OCI-LY1 (cell line): ENCODE data around the gene LRFN2.

Experiments used
- EZH2 ChIP-seq: fragments of 200-600 bp; sonication (generic), shearing (Covaris generic); IDR thresholded peaks from 2 replicates; pipeline ENCODE4 v1.8.0; 2017; ENCODE audit warnings: borderline replicate concordance, mixed run types, mild to moderate bottlenecking, antibody characterized with exemption, low read length, moderate library complexity, mixed read lengths
- TF ChIP-seq, protein P1 (sequence below): fragments of 200-600 bp; sonication (generic), shearing (Covaris generic); IDR thresholded peaks from 2 replicates; pipeline ENCODE4 v1.5.1; 2017; ENCODE audit warnings: mild to moderate bottlenecking, antibody characterized with exemption, low read length, moderate library complexity, mixed read lengths

DNA sequence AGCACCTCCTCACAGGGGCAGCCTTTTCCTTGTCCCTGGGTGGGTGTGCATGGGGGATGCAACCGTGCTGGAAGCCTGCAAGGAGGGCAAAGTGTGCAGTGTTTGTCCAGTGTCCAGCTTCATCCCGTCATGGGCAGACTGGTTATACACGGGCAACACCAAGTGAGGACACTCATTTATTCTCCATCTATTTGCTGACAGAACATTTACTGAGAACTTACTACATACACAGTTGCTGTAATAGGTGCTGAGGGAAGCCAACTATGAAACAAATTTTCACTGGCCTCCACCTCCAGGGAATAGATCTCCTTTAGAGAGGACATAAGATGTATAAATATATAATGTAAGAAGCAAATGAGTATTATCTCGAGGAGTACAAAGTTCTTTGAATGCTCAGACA, 136.7 kb downstream of the LRFN2 start:
- TF ChIP-seq, protein P1, sequence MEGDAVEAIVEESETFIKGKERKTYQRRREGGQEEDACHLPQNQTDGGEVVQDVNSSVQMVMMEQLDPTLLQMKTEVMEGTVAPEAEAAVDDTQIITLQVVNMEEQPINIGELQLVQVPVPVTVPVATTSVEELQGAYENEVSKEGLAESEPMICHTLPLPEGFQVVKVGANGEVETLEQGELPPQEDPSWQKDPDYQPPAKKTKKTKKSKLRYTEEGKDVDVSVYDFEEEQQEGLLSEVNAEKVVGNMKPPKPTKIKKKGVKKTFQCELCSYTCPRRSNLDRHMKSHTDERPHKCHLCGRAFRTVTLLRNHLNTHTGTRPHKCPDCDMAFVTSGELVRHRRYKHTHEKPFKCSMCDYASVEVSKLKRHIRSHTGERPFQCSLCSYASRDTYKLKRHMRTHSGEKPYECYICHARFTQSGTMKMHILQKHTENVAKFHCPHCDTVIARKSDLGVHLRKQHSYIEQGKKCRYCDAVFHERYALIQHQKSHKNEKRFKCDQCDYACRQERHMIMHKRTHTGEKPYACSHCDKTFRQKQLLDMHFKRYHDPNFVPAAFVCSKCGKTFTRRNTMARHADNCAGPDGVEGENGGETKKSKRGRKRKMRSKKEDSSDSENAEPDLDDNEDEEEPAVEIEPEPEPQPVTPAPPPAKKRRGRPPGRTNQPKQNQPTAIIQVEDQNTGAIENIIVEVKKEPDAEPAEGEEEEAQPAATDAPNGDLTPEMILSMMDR = no peak
- no peak for TF ChIP-seq EZH2
